IMR-90 (cell line): ENCODE data around the gene NDEL1.

Experiments
- BHLHE40 ChIP-seq: fragments of 150-350 bp; IDR thresholded peaks from 2 replicates; pipeline ENCODE4 v1.6.1; 2016; ENCODE audit warnings: mild to moderate bottlenecking, low read depth, low read length
- MXI1 ChIP-seq: IDR thresholded peaks from 2 replicates; pipeline ENCODE4 v1.6.1; 2012; ENCODE audit warnings: low read depth, mild to moderate bottlenecking, low read length, moderate library complexity, borderline replicate concordance
- POLR2A ChIP-seq: IDR thresholded peaks from 2 replicates; pipeline ENCODE4 v1.6.1; 2012; ENCODE audit warnings: mild to moderate bottlenecking, low read depth, low read length
- TF ChIP-seq, protein P1 (sequence below): conservative IDR thresholded peaks from 2 replicates; pipeline ENCODE4 v1.5.1; 2012; ENCODE audit warnings: mild to moderate bottlenecking, low read depth, low read length, improper control_type of control experiment

DNA sequence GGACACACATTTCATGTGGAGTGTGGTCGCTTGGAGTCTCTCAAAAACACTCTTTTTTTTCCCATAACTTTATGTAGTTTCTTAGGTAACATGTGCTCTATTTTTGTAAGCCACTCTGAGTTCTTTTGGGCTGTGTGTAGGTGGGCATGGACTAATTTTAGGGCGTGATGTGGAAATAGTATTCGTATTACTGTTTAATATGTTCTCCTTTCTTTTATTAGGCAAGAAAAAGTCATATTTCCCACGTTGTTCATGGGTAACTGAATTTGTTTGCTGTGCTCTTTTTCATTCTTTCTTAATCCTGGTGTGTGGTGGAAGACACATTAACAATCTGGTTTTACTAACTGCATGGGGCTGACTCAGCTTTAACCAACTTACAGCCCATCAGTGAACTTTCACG, 27.4 kb downstream of the NDEL1 start:
- TF ChIP-seq POLR2A: no peak
- TF ChIP-seq, protein P1, sequence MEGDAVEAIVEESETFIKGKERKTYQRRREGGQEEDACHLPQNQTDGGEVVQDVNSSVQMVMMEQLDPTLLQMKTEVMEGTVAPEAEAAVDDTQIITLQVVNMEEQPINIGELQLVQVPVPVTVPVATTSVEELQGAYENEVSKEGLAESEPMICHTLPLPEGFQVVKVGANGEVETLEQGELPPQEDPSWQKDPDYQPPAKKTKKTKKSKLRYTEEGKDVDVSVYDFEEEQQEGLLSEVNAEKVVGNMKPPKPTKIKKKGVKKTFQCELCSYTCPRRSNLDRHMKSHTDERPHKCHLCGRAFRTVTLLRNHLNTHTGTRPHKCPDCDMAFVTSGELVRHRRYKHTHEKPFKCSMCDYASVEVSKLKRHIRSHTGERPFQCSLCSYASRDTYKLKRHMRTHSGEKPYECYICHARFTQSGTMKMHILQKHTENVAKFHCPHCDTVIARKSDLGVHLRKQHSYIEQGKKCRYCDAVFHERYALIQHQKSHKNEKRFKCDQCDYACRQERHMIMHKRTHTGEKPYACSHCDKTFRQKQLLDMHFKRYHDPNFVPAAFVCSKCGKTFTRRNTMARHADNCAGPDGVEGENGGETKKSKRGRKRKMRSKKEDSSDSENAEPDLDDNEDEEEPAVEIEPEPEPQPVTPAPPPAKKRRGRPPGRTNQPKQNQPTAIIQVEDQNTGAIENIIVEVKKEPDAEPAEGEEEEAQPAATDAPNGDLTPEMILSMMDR: no peak
- TF ChIP-seq BHLHE40: no peak
- TF ChIP-seq MXI1: no peak
